Anterior cingulate cortex (tissue), 58 donors: ENCODE measurements around the gene CGB7.
"Not testable (repeated sequence)": the region's sequence is repeated elsewhere in the genome, so short reads cannot be mapped to it uniquely, and the experiment has no call there.

Experiments used
- DNase-seq, 58 donors: peaks; one replicate each; lab custom pipeline; 2025; lab: John Stamatoyannopoulos, UW

The CGB7 gene

DNA sequence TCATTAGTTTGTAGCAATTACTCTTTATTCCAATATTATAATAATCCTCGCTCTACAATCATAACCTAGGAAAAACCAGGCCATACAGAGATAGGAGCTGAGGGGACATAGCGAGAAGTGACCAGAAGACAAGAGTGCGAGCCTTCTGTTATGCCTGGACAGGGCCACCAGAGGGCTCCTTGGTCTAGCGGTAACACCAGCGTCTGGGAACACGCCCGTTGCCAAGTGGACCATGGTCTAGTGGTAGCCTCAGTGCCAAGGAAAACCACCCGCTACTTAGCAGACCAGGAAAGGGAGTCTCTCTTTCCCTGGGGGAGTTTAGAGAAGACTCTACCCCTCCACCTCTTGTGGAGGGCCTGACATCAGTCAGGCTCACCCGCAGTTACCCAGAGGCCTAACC lies 17.3 kb upstream of the CGB7 start:
- peak in 39 of 58 donors; percentile 1 to 68 (median 31) for DNase-seq

DNA sequence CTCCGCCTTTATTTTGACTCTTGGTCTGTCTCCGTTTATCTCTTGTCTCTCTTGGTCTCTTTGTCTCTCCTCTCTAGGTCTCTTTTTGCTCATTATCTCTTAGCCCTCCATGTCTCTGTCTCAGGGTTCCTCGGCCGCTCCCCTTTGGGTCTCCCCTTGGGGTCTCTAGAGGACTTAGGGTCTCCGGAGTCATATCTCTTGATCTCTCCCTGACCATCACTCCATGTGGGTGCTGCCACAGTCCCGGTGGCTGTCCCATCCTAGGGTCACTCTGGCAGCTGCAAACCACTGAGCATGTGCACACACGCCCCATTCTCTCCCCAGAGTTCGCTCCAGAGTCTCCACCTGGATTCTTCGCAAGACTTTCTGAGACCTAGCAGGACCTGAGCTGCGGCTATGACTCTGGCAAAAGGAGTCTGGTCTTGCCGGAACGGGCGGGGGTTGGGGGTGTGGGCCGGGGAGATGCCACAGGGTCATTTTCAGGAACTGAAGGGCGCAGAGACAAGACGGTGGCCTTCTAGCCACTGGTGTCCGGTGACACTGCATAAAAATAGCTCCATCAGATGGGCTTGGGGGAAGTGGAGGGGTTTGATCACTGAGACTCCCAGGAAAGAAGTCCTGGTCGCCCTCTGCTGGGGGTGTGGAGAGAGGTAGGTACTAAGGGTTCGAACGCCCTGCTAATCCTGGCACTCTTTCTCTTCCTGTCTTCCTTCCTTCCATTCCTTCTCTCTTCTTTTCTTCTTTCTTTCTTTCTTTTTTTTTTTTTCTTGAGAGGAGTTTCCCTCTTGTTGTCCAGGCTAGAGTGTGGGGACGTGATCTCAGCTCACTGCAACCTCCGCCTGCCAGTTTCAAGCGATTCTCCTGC lies 16.2 kb upstream of the CGB7 start:
- DNase-seq, result no peak

DNA sequence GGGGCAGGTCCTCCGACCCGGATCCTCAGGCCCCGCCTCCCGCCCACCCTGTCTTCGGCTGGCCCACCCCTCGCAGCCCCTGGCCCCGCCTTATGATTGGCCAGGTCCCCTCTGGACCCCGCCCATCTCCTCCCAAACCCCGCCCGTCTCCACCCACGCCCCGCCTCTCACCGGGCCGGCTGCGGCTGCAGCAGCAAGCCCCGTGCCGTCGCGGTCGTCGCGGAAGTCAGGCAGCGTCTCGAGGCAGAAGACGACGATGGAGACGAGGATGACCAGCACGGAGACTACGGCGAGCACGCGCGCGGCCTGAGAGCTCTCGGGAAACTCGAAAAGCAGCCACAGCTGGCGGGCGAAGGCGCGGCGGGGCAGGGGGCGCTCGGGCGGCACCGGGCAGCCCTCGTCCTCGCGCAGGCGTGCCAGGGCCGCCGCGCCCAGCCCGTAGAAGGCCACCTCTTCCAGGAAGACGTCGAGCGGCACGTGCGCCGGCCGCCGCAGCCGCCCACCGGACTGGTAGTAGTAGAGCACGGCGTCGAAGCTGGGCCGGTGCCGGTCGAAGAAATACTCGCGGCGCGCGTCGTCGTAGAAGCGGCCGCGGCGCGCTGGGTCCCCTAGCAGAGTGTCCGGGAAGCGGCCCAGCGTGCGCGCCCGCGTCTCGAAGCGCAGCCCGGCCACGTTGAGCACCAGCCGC lies 14.5 kb upstream of the CGB7 start:
- DNase-seq, result no peak

DNA sequence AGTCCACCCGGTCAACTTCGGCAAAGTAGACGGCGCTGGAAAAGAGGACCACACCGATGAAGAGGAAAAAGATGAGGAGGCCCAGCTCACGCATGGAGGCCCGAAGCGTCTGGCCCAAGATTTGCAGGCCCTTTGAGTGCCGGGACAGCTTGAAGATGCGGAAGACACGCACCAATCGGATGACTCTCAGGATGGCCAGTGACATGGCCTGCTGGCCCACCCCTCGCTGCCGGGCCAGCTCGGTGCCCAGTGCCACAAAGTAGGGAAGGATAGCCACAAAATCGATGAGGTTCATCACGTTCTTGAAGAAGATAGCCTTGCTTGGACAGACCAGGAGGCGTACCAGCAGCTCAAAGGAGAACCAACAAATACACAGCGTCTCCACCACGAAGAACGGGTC lies 12.9 kb upstream of the CGB7 start:
- DNase-seq, result no peak

DNA sequence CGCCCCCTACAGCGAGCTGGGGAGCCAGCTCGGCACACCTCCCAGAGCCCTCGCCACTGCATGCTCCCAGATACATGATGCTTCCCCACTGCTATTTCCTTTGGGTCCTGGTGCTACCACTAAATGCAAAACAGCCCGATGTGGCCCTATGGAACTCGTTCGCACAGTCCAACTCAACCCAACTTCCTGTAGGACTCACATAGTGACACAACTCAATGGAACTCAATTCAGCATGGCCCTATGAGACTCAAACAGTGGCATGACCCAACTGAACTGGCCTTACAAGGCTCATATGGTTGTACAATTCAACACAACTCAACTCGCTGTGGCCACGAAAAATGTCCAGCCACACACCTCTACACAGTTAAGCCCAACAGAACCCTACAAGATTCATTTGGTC lies 11.5 kb upstream of the CGB7 start:
- no peak for DNase-seq

DNA sequence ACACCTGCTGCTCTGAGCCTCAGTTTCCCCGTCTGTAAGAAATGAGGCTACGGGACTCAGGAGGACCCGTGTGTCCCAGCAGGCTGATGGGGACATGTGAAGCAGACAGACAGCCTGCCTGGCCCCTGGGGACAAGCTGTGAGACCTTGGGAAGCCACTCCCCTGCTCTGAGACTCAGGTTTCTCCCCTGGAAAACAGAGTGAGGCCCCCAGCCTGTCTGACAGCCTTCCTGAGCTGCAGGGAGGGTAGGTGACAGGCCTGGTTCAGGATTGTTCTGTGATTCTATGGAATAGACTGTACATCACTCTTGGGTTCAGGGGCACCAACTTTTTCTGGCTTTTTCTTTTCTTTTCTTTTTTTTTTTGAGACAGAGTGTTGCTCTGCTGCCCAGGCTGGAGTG lies 10.0 kb upstream of the CGB7 start:
- no peak for DNase-seq

DNA sequence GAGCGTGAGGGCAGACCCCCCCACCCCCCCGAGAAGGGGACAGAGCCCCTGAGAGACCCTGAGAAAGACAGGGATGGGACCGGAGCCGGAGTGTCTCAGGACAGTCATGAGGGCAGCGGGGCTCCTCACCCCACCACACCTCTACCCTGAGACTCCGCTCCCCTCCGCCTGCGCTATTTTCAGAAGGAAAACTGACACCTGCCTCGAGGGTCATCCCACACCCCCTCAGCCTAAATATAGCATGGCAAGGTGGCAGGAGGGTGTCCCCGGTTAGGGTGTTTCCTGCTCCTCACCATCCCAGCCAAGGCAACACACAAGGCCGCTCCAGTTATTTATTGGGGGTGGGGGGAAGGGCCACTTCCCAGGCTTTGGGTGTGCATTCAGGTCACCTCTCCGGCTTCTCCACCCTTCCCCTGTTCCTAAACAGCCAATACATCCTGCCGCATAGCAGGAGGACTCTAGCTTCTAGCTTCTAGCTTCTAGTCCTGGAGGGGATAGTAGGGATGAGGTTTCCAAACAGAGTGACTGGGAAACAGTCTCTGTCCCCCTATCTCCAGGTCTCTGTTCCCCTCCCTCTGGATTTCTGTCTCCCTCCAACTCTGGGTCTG lies 8.5 kb upstream of the CGB7 start:
- DNase-seq, result no peak

DNA sequence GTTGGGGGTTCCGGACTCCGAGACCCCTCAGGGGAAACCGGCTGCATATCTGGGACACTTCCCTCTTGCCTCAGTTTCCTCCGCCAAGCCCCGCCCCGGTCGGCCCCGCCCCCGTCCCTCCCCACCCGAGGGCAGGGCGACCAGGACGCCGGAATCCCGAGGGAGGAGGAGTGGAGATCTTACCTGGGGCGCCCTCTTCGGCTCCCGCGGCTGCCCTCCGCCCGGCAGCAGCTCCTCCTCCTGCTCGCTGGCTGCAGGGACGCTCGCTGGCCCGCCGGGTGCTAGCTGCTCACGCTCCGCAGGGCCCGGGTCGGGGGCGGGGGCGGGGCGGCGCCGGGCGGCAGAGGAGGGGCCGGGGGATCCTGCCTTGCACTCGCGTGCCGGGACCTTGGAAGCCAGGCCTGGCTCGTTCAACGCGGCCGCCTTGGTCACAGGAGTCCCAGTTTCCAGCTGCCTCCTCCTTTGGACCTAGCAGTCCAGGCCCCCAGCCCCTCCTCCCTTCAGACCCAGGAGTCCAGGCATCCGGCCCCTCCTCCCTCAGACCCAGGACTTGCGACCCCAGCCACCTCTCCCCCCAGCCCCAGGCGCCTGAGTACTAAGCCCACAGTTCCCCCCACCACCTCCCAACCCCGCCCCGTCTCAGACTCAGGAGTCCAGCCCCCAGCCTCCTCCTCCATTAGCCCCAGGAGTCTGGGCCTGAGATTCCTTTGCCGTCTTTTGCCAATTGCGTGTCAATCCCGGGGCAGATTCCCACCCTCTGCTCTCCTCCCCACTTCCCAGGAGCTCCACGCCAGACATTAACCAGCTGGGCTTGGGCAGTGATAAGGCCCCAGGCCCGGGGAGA lies 7.4 kb upstream of the CGB7 start, which contains the start of gene NTF4:
Gene NTF4, minus strand, starts transcription at position 51 of the 844 bp plus-strand sequence. CDS start 2,821 bp downstream, outside the sequence.
- no peak for DNase-seq

DNA sequence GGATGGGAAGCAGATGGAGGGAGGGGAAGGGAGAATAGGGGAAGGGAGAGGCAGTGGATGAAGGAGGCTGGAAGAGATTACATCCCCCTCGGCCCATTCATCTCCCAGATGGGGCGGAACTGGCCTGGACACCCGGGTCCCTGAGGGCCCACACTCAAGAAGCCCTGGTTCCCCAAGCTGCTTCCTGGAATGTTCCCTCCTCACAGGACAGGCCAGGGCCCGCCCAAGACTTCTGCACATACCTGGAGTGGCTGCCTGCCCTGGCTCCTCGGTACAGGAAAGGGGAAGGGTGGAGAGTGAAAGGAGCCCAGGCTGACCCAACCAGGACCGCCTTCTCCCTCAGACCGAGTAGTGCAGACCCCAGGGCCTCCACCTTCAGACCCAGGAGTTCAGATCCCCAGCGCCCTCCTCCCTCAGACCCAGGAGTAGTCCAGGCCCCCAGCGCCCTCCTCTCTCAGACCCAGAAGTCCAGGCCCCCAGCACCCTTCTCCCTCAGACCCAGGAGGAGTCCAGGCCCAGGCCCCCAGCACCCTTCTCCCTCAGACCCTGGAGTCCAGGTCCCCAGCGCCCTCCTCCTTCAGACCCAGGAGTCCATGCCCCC lies 6.6 kb upstream of the CGB7 start:
- no peak for DNase-seq

DNA sequence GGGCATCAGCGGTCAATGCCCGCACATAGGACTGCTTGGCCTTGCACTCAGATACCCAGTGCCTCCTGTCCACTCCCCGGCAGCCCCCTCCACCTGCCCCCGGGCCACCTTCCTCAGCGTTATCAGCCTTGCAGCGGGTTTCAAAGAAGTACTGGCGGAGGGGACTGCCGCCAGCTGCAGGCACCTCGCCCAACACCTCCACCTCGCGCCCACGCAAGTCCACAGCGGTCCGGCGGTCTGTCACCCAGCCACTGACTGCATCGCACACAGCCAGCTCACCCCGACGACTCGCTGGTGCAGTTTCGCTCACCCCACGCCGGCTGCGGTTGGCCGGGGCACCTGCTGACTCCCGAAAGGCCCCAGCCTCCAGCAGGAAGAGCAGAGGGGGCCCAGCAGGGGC lies 3.9 kb upstream of the CGB7 start:
- DNase-seq, result no peak

DNA sequence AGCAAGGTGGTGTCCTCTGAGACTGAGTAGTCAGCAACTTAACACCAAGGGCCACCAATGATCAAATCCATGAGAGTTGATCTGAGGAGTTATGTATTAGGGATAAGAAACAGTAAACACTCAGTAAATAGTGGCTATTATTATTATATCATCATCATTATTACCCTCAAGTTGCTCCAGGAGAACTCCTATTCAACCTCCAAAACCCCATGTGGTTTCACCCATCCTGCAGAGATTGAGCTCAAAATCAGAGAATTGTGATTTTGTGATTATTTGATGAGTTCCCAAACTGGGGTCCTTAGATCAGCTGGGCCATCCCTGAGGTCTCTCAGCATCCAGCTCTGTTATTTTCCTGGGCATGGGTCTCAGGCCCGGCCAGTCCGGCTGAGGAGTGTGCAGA lies 3.5 kb upstream of the CGB7 start:
- DNase-seq, result no peak

DNA sequence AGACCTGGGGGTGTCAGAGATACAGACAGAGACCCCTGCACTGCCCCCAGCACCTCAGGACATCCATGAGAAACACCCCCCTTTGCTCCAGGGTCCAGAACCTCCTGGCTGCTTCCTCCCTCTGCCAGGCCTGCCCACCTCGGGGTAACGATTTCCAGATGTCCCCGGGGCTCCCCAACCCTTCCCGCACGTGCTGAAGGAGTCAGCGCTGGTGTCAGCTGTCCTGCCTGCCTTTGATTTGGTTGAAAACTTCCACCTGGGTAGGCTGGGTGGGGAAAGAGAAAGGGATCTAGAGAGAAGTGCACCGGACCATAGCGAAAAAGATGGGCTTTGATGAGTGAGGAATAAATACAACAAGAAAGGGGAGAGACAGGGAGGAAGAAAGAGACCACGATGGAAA lies 1.5 kb upstream of the CGB7 start:
- no peak for DNase-seq

DNA sequence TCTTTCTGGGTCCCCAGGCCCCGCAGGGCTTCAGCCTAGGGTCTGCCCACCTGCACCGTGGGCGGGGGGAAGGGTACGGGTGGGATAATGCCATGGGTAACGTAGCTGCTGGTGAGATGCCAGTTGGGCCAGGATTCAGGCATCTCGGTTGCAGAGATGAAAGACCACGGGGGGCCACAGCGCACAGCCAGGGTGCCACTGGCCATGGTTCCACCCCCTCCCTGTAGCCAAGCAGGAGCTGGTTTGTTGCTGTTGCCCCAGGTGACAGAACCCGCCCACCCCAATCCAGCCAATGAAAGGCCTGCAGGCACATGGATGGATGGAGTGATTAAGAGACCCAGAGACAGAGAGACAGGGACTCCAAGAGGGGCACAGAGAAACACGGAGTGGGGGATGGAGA lies 1.0 kb upstream of the CGB7 start:
- DNase-seq, result peak in 1 of 58 donors; percentile 10

DNA sequence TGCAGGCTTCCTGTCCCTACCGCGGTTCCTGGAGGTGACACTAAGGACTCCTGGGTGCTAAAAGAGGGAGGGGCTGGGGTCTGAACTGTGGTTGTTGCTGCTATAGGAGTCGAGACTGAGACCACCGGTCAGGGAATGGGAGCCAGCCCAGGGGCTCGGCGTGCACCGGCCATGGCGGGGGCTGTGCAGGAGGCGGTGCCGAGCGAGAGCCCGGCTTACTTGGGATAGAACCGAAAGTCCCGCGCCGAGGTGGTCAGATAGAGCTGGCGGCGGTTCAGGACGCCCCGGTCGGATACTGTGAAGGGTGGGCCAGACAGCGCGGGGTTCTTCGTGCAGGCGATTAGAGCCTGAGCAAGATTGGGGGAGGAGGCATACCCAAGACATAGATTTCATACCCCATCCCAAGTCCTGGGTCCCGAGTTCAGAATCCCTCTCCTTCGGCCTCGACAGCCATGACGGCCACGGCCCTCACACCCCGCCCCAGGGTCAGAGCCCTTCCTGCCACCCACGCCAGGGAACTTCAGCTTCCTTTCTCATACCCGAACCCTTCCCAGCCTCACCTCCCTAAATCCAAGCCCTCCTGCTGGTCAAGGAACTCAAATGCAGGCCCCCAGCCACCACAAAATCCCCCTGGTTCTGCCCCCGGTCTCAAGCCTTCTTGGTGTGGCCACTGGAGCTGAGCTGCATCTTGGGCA lies 500 bp downstream of the CGB7 start:
- DNase-seq, result not testable (repeated sequence)

DNA sequence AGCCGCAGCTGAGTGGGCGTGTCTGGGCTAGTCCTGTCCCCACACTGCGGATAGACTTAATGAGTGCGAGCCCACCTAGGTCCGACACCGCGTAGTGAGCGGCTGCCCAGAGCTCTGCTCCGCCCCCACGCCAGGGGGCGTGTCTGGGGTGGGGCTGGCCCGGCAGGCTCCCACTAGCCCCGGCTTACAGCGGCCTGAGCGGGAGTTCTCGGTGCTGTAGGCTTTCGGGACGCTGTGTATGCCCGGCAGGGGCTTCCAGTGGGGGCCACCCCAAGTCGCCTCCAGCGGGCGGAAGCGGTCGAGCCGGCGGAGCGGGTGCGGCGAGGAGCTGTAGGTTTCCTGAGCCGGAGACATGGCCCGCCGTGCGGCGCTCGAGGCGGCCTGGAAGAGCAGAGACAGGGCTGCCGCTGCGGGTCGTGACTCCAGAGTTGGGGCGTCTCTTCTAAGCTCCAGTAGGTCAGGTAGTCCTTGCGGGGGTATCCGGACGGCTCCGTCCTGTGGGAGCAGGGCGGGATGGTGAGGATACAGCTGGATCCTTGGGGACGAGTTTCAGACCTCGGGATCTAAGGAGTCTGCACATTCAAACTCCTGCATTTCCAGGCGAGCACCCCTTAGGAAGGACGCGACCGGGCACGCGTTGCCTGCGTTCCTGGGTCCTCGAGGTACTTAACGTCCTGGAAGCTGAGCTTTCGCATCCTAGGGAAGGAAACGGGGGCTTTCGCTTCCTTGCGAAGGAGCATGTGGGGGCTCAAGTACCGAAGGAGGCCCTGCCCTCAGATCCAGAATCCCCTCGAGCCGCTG lies 1.2 kb downstream of the CGB7 start:
- DNase-seq, result peak in 6 of 58 donors; percentile 0 to 13 (median 5)

DNA sequence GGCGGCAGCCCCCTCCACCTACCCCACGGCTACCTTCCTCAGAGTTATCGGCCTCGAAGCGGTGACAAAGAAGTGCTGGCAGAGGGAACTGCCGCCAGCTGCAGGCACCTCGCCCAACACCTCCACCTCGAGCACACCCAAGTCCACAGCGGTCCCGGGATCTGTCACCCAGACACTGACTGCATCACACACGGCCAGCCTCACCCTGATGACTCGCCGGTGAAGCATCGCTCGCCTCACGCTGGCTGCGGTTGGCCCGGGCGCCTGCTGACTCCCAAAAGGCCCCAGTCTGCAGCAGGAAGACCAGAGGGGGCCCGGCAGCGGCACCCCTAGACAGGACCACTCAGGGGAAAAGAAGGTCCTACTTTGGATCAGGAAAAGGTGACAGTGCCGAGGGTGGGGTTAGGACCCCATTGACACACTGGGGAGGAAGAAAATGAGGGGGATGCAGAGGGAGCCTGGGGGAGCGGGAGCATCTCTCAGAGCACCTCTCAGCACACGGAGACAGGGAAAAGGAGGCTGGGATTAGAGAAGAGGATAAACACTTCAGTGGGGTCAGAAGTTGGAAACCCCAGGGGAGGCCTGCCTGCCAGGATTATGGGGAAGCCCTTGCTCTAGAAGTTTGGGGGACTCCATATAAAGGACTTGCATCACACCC lies 7.0 kb downstream of the CGB7 start:
- DNase-seq, result not testable (repeated sequence)

DNA sequence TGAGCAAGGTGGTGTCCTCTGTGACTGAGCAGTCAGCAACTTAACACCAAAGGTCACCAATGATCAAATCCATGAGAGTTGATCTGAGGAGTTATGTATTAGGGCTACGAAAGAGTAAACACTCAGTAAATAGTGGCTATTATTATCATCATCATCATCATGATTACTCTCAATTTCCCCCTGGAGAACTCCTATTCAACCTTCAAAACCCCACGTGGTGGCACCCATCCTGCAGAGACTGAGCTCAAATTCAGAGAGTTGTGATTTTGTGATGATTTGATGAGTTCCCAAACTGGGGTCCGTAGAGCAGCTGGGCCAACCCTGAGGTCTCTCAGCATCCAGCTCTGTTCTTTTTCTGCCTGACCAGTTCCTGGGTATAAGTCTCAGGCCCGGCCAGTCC lies 7.7 kb downstream of the CGB7 start:
- not testable (repeated sequence) for DNase-seq

DNA sequence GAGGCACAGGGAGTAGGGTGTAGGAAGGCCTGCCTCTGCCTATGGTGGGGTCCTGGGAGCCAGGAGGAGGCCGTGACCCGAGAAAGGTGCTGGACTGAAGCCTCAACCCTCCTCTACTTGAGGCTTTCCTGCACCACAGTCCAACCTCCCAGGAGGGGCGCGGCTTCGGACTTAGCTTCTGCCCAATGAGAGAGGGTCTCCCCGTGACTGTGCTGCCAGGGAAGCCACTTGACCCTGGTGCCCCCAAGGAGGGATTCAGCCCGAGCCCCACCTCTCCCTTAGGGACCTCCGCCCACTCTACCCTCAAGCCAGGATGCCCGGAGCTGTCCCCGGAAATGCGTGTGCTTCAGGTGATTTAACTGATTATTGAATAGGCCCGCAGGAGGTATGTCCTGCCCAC lies 8.5 kb downstream of the CGB7 start, which contains the start of gene CGB8:
Gene CGB8, minus strand, starts transcription at position 101 of the 400 bp plus-strand sequence. CDS start 372 bp downstream, outside the sequence.
- DNase-seq, result not testable (repeated sequence)
